HG03097 (cell line): ENCODE measurements around the gene NAA35.
"Not testable (repeated sequence)": the region's sequence is repeated elsewhere in the genome, so short reads cannot be mapped to it uniquely, and the experiment has no call there.

ENCODE experiments used
- ATAC-seq: cut with Tn5 transposase; IDR thresholded peaks from one replicate; pipeline ENCODE4 v1.9.1; 2021; ENCODE audit not compliant: unreplicated experiment, low FRiP score

The NAA35 gene

DNA sequence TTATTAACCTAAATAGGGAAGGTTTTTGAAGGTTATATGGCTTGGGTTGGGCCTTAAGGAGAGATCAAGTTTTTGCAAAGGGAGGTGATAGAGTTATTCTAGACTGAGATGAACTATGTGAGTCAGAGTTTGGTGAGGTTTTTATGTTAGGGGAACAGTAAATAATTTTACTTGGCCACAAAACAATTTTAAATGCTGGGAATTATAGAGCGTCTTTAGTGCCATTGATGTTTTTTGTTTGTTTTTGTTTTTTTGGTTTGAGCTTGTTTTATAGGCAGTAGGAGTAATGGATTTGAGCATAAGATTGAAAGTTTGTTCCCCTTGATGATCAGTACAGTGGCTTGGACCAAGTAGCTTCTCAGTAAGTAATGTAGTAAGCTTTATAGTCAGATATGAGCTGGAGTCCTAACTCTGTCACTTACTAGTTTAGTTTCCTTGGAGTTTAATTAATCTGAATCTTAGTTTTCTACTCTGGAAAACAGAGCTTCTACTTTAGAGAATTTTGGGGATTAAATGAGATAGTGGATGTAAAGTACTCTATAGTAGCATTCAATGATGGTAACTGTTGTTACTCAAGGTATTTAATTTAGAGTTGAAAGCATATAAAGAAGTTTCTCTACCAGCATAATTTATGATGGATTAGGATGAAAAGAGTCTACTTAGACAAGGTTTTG, 2.9 kb downstream of the NAA35 start:
- ATAC-seq, result no peak

DNA sequence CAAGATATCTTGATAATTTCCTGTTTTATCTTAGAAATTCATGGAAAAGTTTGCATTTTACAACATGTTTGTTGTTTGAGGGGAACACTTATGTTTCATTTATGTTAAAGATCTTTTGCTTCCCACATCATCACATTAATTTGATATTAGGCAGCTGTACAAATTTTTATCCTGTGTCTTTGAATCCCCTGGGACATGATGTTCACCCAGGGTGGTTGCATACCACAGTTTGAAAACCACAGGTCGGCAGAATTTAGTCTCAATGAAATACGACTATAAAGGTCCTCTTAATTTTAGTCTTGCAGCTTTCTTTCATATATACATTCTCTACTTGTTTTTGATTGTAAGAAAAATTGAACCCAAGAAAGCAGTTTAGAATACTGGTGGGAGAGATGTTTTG, 3.7 kb downstream of the NAA35 start:
- no peak for ATAC-seq

- no peak for ATAC-seq
Measured at GRCh38 chr9:85949586-85950335, 8.8 kb downstream of the NAA35 start.

DNA sequence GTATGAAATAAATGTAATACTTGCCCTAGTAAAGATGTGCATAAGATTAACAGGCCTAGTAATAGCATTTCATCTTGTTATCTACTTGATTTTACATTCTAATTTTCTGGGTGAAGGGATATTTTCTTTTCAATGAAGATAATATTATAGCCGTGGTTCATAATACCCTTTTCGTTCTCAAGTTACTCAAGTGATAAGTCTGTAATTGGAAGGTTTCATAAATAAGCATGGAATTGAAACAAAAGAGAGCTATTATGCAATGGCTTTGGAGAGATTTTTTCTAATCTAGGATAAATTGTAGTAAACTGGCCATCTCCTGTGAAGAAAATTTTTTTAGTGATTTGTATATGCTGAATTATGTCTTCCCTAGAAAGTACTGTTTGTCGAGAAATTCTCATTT, 19.0 kb downstream of the NAA35 start:
- ATAC-seq, result no peak

DNA sequence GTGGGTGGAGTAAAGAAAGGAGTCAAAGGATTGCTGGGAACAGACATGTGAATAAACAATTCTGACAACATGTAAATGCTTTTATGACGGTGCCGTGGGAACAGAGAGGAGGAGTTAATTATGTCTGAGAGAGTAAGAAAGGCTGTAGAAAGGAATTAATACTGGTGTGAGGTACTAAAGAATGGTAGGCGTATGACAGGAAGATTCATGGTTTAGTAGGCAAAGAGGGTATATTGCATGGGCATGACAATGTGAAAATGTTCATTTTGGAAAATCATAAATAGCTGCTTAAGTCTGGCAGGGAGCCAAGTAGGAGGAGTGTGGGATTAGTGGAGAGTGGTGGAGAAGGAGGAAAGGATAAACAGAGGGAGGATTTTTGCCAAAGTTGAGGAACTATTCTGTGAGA, 19.7 kb downstream of the NAA35 start:
- no peak for ATAC-seq

- ATAC-seq, result no peak
Measured at GRCh38 chr9:85964526-85964925, 23.6 kb downstream of the NAA35 start.

DNA sequence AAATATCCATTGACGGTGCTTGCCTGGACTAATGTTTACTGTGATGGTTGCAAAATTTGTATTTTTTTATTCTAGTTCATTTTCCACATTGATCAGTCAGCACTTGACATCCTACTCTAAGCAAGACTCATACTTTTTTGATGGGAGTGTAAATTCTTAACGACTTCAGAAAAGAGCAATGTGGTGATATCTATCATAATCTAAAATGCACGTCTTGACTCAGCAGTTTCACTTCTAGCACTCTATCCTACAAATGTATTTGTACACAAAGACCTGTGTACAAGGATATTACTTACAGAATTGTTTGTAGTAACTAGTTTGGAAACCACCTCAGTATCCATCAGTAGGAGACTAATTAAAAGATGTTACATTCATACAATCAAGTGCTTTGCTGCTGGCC, 24.0 kb downstream of the NAA35 start:
- no peak for ATAC-seq

GRCh38 chr9:85969727-85970126, 28.8 kb downstream of the NAA35 start:
- ATAC-seq, result no peak

- no peak for ATAC-seq
Measured at GRCh38 chr9:85971731-85972130, 30.8 kb downstream of the NAA35 start.

GRCh38 chr9:85973238-85973637, 32.3 kb downstream of the NAA35 start:
- ATAC-seq, result no peak

DNA sequence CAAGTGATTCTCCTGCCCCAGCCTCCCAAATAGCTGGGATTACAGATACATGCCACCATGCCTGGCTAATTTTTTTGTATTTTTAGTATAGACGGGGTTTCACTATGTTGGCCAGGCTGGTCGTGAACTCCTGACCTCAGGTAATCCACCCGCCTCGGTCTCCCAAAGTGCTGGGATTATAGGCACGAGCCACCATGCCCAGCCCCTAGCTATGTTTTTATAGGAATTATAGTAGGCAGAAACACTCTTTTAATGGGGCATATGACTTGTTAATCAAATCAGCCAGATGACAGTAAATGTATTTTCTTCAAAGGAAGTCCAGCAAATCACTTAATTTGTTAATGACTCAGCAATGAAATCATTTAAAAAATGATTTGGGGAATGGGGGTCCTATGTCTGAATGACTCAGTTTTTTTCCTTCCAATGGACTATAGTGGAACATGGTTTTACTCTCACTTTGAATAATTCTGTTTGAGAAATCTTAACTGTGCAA, 33.2 kb downstream of the NAA35 start:
- ATAC-seq, result not testable (repeated sequence)

DNA sequence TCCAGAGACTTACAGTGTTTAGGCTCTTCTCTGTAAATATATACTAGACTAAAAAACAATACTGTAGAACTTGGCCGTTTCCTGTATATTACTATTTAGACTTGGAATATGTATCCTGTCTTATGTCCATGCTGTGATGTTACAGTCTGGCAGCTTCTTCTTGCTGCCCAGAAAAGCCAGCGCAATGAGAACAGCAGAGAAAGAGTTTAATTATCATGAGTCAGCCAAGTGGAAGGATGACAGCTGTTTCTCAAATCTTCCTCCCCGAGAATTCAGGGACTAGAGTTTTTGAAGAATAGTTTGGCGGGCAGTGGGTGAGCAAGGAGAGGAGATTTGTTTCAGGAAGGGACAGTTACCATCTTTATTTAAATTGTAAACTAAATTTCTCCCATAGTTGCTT, 37.5 kb downstream of the NAA35 start:
- ATAC-seq, result no peak

- no peak for ATAC-seq
Measured at GRCh38 chr9:85981369-85981768, 40.4 kb downstream of the NAA35 start.

DNA sequence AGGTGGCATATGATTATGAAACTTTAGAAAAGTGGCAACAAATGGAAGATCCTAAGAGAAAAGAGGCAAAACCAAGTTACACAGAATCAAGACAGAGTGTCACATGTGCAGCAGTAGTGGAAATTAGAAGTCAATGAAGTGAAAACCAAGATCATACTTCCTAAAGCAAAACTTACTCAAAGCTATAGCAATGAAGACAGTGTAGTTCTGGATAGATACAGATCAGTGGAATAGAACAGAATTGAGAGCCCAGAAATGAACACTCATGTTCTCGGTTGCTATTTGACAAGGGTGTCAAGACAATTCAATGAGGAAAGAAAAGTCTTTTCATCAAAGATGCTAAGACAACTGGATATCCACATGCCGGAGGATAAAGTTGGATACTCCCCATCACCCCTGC, 43.5 kb downstream of the NAA35 start:
- ATAC-seq, result no peak

GRCh38 chr9:85987236-85987635, 46.3 kb downstream of the NAA35 start:
- ATAC-seq, result no peak

GRCh38 chr9:85994191-85994590, 53.2 kb downstream of the NAA35 start:
- ATAC-seq, result no peak

- no peak for ATAC-seq
Measured at GRCh38 chr9:85995097-85995496, 54.2 kb downstream of the NAA35 start.

DNA sequence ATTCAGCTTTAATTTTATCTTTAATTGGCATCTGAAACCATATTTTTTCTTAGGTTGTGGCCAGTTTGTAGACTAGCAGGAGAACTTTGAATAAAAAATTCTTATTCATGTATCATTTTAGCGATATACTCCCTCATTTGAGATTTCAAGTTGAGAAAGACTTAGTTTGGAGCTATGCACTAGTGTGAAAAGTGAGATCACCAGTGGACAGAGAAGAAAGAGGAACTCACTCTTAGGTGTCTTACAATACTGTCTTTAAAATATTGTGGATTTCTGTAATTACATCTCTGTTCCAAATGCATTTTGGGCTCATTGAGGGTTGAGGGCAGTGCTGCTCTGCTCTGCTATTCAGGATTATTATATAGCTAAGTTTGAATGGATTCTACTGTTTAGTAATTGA, 54.7 kb downstream of the NAA35 start:
- no peak for ATAC-seq

DNA sequence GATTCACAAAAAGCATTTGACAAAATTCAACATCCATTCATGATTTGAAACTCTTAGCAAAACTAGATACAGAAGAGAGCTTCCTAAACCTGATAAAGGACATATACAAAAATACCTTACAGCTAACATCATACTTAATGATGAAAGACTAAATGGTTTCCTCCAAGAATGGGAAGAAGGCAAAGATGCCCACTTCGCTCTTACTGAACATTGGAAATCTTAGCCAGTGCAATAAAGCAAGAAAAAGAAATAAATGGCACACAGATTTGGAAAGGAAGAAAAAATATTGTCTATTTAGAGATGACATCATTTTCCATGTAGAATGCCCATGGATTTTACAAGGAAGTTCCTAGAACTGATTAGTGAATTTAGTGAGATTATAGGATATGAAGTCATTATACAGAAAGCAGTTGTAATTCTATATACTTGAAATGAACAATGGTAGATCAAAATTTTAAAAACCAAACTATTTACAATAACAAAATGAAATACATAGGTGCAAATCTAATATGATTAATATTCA, 64.4 kb downstream of the NAA35 start:
- ATAC-seq, result no peak

DNA sequence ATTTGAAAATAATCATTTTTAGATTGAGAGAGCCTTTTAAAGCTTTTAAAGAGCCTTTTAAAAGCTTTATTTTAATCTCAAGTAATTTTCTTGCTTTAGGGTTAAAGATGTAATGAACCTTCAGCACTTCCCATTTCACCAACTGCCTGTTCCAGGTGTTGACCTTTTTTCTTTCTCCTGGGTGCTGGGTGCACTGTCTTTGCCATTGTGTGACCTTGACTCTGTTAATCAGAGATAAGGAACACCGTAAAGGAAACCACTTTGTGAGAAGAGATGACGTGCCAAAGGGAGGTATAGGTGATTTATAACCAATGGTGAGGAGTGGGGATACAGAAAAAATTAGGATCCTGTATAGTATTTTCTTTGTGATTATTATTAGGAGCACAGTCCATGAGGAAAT, 68.2 kb downstream of the NAA35 start:
- no peak for ATAC-seq

DNA sequence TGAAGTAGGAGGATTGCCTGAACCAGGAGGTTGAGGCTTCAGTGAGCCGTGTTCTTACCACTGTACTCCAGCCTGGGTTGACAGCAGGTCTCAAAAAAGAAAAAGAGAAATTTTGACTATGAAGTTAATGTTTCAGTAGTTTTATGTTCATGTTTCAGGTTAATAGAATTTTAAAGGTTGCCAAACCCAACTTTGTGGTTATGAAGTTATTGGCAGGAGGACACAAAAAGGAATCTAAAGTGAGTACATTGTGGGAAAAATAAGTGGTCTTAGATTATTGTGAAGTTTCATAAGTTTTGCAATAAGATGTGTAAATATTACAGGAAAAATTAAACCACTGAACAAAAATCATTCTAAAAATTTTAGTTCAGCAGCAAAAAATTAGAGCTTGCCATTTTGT, 79.8 kb downstream of the NAA35 start:
- no peak for ATAC-seq

DNA sequence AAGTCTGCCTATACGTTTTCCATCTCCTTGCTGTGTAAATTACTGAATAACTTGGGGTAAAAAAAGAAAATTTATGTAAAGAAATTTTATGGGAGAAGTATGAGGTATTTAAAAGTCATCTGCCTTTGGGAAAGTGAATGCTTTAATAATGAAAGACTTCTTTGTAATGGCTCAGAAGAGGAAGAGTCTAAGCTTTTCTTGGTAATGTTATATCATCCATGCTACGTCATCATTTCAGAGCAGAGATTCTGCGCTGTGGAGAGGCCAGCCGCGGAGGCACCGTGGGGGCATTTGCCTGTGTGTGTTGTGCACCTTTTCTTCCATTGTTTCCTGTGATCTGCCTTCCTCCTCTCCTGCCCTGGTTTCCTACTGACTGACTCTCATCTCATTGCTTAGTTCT, 80.2 kb downstream of the NAA35 start:
- ATAC-seq, result no peak
